Measurements from ENCODE around the gene GRP.
"Not testable (repeated sequence)": the region's sequence is repeated elsewhere in the genome, so short reads cannot be mapped to it uniquely, and the experiment has no call there.

GRP gene

DNA sequence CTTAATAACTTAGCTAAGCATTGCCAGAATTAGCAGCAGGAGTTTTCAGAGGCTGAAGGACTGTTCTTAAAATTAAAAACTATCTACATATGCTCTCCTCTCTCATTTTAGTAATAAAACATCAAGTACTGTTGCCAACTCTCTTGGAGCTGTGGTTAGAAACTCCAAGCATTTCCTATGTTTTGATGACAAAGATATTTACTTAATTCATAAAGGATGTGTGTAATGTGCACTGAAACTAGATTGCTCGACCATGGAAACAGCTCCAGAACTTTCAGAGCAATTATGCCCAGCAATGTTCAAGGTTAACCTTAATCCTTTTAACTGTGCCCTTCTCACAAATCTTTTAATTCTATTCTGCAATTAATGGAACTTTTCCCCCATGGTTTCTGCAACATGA lies 8.4 kb downstream of the GRP start:
- in situ Hi-C loops (cut with HindIII; ENCODE audit: low sequenced_read_pairs): no loop called here

- in situ Hi-C loops (cut with HindIII; ENCODE audit: low sequenced_read_pairs): no loop called here
Observed at GRCh38 chr18:59229191-59229590, 9.2 kb downstream of the GRP start.

- in situ Hi-C loops (cut with HindIII; ENCODE audit: low sequenced_read_pairs): no loop called here
Observed at GRCh38 chr18:59229701-59230443, 9.9 kb downstream of the GRP start.

DNA sequence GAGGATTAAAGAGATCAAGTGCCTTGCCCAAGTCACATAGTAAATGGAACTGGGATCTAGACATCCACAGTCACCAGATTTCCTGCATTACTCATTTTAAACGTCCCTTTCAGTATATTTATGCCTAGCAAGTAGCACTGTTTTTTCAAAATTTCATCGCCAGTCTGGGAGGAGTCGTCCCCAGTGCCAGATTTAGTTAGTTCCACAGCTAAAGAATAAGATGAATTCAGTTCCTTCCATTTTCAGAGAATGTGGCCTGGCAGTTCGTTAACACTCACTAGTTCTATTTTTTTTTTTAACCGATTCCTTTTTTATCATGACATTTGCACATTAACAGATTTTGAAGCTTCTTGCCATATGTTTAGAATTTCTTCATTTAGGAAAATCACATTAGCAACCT lies 11.2 kb downstream of the GRP start:
- in situ Hi-C loops (cut with HindIII; ENCODE audit: low sequenced_read_pairs): no loop called here

- in situ Hi-C loops (cut with HindIII; ENCODE audit: low sequenced_read_pairs): no loop called here
Observed at GRCh38 chr18:59231877-59232276, 11.9 kb downstream of the GRP start.

DNA sequence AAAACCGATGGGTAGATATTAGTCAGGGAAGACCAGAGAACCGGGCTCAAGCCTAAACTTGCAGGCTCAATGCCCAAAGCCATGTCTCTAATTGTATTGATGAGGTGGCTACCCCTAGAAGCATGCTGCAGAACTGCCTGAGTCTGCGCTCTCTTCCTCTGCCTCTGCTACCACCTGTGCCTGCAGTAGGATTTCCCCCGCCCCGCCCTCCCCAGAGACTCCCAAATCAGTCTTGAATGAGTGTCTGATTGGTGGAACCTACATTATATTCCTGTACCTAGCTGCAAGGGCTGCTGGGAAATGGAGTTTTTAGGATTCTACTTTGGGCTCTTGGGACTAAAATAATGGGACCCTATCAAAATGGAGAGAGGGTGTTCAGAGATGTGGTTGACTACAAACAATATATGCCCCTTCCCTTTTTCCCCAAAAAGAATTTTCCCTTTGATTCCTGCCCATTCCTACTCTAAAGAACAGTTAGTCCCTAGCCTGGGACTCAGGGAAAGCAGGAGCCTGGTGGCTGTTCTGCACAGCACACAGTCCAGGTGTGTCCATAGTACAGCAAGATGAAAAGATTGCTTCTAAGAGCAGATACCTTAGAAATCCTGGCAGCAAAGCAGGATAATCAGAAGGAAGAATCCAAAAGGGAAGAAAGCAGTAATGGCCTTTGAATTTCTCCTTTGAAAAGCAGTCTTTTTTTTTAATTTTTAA lies 12.5 kb downstream of the GRP start:
- in situ Hi-C loops (cut with HindIII; ENCODE audit: low sequenced_read_pairs): no loop called here

- in situ Hi-C loops (cut with HindIII; ENCODE audit: low sequenced_read_pairs): no loop called here
Observed at GRCh38 chr18:59233017-59233410, 13.1 kb downstream of the GRP start.

DNA sequence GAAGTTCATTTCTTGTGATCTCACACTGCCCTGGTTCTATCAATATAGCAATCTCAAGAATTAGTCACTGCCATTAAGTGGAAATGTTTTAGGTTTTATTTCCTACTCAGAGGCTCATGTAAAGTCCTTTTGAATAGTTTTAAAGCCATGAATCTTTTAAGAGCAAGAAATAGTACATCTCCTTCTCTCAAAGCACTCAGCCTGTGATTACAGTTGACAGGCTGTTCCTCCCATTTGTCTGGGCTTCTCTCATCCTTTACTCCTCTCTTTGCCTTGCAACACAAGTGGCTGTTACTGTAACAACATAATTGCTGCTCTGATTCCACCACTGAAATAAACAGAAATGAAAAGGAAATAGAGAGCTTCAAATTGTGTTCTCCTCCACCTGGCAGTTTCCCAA lies 18.4 kb downstream of the GRP start:
- in situ Hi-C loops (cut with HindIII; ENCODE audit: low sequenced_read_pairs): no loop called here

- in situ Hi-C loops (cut with HindIII; ENCODE audit: low sequenced_read_pairs): no loop called here
Observed at GRCh38 chr18:59239642-59240041, 19.7 kb downstream of the GRP start.

- in situ Hi-C loops (cut with HindIII; ENCODE audit: low sequenced_read_pairs): no loop called here
Observed at GRCh38 chr18:59242906-59243305, 22.9 kb downstream of the GRP start.

DNA sequence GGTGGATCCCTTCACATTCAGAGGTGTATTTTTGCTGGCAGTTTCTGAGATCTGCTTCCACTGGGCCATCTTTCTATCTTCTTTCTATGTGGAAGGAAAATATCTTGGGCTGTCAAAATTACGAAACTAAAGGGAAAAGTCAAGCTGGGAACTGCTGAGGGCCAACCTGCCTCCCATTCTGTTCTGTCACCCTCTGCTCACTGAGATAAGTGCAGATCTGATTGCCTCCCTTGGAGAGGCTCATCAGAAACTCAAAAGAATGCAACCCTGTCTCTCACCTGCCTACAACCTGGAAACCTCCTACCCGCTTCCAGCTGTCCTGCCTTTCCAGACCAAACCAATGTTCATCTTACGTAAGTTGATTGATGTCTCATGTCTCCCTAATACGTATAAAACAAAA lies 26.8 kb downstream of the GRP start:
- in situ Hi-C loops (cut with HindIII; ENCODE audit: low sequenced_read_pairs): no loop called here

DNA sequence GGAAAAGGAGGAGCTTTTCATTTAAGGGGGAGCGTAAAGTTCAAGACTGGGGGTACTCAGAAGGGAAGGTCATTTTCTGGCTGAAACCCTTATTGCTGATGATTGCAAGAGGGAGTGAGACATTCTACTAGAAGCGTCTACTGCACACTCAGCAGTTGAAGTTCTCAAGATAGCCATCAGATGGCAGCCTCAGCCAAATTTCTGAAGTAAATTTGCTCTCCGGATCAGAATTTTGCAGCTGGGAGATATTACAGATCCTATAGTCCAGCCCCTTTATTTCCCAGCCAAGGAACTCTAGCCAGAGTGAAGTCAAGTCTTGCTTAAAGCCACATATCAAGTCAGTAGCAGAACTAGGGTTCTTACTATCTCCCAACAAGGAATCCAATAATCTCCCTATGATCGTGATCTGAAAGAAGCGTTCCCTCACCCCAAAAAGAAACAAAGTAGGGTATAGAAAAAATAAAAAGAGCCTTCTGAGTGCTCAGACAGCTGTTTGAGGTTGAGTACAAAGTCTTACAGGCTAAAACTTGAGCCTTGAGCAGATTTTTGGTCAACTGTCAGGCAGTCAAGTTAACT lies 29.3 kb downstream of the GRP start:
- in situ Hi-C loops (cut with HindIII; ENCODE audit: low sequenced_read_pairs): no loop called here

DNA sequence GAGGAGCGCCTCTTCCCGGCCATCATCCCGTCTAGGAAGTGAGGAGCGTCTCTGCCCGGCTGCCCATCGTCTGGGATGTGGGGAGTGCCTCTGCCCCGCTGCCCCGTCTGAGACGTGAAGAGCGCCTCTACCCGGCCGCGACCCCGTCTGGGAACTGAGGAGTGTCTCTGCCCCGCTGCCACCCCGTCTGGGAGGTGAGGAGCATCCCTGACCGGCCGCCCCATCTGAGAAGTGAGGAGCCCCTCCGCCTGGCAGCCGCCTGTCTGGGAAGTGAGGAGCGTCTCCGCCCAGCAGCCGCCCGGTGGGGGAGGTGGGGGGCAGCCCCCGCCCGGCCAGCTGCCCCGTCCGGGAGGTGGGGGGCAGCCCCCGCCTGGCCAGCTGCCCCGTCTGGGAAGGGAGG lies 35.5 kb downstream of the GRP start:
- in situ Hi-C loops (cut with HindIII; ENCODE audit: low sequenced_read_pairs): not testable (repeated sequence)

- in situ Hi-C loops (cut with HindIII; ENCODE audit: low sequenced_read_pairs): not testable (repeated sequence)
Observed at GRCh38 chr18:59261842-59262241, 41.9 kb downstream of the GRP start.

DNA sequence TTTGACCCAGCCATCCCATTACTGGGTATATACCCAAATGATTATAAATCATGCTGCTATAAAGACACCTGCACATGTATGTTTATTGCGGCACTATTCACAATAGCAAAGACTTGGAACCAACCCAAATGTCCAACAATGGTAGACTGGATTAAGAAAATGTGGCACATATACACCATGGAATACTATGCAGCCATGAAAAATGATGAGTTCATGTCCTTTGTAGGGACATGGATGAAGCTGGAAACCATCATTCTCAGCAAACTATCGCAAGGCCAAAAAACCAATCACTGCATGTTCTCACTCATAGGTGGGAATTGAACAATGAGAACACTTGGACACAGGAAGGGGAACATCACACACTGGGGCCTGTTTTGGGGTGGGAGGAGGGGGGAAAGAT lies 42.3 kb downstream of the GRP start:
- in situ Hi-C loops (cut with HindIII; ENCODE audit: low sequenced_read_pairs): not testable (repeated sequence)

GRCh38 chr18:59263661-59264060 lies 43.7 kb downstream of the GRP start:
- in situ Hi-C loops (cut with HindIII; ENCODE audit: low sequenced_read_pairs): no loop called here

- in situ Hi-C loops (cut with HindIII; ENCODE audit: low sequenced_read_pairs): no loop called here
Observed at GRCh38 chr18:59264121-59264571, 44.2 kb downstream of the GRP start.

GRCh38 chr18:59264651-59265245 lies 44.8 kb downstream of the GRP start:
- in situ Hi-C loops (cut with HindIII; ENCODE audit: low sequenced_read_pairs): no loop called here

- in situ Hi-C loops (cut with HindIII; ENCODE audit: low sequenced_read_pairs): no loop called here
Observed at GRCh38 chr18:59265246-59265973, 45.5 kb downstream of the GRP start.

DNA sequence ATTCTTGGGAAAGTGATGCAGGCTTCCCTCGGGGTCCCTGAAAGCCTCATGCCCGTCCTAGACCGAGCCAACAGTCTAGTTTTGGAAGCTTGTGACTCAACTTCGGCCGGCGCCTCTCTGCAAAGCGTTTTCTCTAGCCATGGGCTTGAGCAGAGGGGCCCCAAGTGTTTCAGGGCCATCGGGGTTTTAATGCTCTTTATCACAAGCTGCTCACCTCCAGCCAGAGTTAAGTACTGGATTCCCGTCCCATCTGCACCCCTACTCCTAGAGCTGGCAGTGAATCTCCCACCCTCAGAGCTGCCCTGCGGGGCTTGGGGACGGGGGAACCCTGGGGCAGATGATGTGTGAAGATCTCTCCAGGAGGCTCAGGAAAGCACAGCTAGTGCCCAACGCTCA lies 46.0 kb downstream of the GRP start:
- in situ Hi-C loops (cut with HindIII; ENCODE audit: low sequenced_read_pairs): no loop called here

DNA sequence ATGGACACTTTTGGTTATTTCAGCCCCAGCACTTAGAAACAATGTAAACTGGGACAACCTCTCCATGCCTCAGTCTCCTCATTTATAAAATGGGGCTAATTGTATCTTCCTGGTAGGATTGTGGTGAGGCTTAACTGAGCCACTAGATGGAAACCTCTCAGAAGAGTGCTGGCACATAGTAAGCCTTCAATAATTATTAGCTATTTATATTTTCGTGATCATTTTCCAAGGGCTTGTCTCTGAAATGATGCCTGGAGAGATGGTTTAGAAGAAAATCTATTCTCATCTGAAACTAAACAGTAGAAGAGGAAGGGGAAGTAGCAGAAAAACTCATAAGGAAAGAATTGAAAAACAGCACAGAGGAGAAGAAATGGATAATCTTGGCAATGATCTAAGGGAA lies 46.5 kb downstream of the GRP start:
- in situ Hi-C loops (cut with HindIII; ENCODE audit: low sequenced_read_pairs): no loop called here
